Measurements from ENCODE around the gene ANXA9.
A peak's percentile ranks its signal among the peaks of the same experiment; 100 is the strongest.

The ANXA9 gene

DNA sequence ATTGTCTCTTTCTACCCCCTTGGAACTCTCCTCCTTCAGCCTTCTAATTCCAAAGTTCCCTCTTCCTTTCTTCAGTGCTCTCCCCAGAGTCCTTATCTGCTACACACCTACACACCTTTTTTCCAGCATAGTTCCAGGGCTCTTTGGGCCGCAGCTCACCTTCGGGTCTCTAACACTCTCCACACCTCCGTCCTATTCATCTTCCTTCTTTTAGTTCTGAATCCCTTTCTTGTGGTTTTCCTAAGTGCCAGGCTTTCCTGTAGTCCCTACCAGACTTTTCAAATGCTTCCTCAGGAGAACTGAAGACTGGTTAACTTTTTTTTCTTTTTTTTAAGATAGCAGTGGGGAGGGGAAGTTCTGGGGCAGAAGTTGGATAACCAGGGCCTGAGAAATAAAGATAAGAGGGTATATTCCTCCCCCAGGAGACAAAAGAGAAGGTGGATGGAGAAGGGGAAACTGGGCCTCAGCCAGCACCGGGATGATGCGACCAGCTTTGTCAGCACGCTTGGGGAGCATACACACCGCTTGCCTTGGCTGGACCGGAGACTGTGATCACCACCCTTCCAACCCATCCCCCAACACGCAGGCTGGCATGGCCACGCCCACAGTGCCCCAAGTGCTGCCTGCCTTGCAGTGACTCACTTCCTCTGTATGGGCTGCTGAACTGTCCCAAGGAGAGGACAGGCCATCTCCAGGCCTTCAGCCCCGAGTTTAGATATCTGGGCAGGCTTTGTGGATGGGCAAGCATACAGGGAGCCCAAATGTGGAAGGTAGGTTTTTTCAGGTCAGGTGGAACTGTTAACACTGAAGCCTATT is 5.0 kb upstream of the ANXA9 start (continued):
- TF ChIP-seq, protein P1, sequence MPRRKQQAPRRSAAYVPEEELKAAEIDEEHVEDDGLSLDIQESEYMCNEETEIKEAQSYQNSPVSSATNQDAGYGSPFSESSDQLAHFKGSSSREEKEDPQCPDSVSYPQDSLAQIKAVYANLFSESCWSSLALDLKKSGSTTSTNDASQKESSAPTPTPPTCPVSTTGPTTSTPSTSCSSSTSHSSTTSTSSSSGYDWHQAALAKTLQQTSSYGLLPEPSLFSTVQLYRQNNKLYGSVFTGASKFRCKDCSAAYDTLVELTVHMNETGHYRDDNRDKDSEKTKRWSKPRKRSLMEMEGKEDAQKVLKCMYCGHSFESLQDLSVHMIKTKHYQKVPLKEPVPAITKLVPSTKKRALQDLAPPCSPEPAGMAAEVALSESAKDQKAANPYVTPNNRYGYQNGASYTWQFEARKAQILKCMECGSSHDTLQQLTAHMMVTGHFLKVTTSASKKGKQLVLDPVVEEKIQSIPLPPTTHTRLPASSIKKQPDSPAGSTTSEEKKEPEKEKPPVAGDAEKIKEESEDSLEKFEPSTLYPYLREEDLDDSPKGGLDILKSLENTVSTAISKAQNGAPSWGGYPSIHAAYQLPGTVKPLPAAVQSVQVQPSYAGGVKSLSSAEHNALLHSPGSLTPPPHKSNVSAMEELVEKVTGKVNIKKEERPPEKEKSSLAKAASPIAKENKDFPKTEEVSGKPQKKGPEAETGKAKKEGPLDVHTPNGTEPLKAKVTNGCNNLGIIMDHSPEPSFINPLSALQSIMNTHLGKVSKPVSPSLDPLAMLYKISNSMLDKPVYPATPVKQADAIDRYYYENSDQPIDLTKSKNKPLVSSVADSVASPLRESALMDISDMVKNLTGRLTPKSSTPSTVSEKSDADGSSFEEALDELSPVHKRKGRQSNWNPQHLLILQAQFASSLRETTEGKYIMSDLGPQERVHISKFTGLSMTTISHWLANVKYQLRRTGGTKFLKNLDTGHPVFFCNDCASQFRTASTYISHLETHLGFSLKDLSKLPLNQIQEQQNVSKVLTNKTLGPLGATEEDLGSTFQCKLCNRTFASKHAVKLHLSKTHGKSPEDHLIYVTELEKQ (tag by site-specific recombination; IDR thresholded peaks at IDR 0.05; ENCODE audit: borderline replicate concordance): no peak
- TF ChIP-seq ZNF670 (tag by site-specific recombination; IDR thresholded peaks at IDR 0.05; ENCODE audit: low read depth) (no peak), ZFP69B (tag by site-specific recombination; IDR thresholded peaks at IDR 0.05) (0 out of 2 replicates have a peak, but pooled peaks have one; percentile 13), ZFP41 (tag by site-specific recombination; IDR thresholded peaks at IDR 0.05; ENCODE audit: borderline replicate concordance) (no peak), ZNF600 (tag by site-specific recombination; IDR thresholded peaks at IDR 0.05) (peak; percentile 85), ZNF335 (tag by site-specific recombination; conservative IDR thresholded peaks at IDR 0.05) (peak; percentile 96), KLF9 (tag by site-specific recombination; IDR thresholded peaks at IDR 0.05; ENCODE audit: low read depth) (peak; percentile 88), ZNF292 (tag by site-specific recombination; IDR thresholded peaks at IDR 0.05; ENCODE audit: borderline replicate concordance, low read depth) (no peak), ZNF2 (tag by site-specific recombination; IDR thresholded peaks at IDR 0.05) (0 out of 2 replicates have a peak, but pooled peaks have one; percentile 18), ZNF416 (tag by site-specific recombination; IDR thresholded peaks at IDR 0.05) (no peak), ZEB2 (tag by site-specific recombination; IDR thresholded peaks at IDR 0.05) (peak; percentile 72), HOXD13 (CRISPR knock-in tag; IDR thresholded peaks at IDR 0.05; ENCODE audit: borderline replicate concordance) (no peak), ZNF24 (tag by site-specific recombination; IDR thresholded peaks at IDR 0.05) (peak; percentile 65; the same call in 1 of the 2 replicates), ZNF324 (tag by site-specific recombination; IDR thresholded peaks at IDR 0.05) (peak; percentile 71), ZNF366 (tag by site-specific recombination; conservative IDR thresholded peaks at IDR 0.05) (peak; percentile 81), ZNF214 (tag by site-specific recombination; IDR thresholded peaks at IDR 0.05; ENCODE audit: borderline replicate concordance) (no peak), KLF7 (tag by site-specific recombination; IDR thresholded peaks at IDR 0.05; ENCODE audit: borderline replicate concordance) (no peak), ZBTB17 (tag by site-specific recombination; IDR thresholded peaks at IDR 0.05) (peak; percentile 86), ZNF239 (tag by site-specific recombination; IDR thresholded peaks at IDR 0.05) (no peak), ZNF404 (tag by site-specific recombination; IDR thresholded peaks at IDR 0.05) (no peak)
- TF ChIP-seq, protein P2, sequence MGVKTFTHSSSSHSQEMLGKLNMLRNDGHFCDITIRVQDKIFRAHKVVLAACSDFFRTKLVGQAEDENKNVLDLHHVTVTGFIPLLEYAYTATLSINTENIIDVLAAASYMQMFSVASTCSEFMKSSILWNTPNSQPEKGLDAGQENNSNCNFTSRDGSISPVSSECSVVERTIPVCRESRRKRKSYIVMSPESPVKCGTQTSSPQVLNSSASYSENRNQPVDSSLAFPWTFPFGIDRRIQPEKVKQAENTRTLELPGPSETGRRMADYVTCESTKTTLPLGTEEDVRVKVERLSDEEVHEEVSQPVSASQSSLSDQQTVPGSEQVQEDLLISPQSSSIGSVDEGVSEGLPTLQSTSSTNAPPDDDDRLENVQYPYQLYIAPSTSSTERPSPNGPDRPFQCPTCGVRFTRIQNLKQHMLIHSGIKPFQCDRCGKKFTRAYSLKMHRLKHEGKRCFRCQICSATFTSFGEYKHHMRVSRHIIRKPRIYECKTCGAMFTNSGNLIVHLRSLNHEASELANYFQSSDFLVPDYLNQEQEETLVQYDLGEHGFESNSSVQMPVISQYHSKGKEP (tag by site-specific recombination; IDR thresholded peaks at IDR 0.05): no peak
- TF ChIP-seq, protein P3, sequence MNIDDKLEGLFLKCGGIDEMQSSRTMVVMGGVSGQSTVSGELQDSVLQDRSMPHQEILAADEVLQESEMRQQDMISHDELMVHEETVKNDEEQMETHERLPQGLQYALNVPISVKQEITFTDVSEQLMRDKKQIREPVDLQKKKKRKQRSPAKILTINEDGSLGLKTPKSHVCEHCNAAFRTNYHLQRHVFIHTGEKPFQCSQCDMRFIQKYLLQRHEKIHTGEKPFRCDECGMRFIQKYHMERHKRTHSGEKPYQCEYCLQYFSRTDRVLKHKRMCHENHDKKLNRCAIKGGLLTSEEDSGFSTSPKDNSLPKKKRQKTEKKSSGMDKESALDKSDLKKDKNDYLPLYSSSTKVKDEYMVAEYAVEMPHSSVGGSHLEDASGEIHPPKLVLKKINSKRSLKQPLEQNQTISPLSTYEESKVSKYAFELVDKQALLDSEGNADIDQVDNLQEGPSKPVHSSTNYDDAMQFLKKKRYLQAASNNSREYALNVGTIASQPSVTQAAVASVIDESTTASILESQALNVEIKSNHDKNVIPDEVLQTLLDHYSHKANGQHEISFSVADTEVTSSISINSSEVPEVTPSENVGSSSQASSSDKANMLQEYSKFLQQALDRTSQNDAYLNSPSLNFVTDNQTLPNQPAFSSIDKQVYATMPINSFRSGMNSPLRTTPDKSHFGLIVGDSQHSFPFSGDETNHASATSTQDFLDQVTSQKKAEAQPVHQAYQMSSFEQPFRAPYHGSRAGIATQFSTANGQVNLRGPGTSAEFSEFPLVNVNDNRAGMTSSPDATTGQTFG (tag by site-specific recombination; IDR thresholded peaks at IDR 0.05; ENCODE audit: borderline replicate concordance): no peak
- TF ChIP-seq, protein P4, sequence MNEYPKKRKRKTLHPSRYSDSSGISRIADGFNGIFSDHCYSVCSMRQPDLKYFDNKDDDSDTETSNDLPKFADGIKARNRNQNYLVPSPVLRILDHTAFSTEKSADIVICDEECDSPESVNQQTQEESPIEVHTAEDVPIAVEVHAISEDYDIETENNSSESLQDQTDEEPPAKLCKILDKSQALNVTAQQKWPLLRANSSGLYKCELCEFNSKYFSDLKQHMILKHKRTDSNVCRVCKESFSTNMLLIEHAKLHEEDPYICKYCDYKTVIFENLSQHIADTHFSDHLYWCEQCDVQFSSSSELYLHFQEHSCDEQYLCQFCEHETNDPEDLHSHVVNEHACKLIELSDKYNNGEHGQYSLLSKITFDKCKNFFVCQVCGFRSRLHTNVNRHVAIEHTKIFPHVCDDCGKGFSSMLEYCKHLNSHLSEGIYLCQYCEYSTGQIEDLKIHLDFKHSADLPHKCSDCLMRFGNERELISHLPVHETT (tag by site-specific recombination; IDR thresholded peaks at IDR 0.05): no peak
- TF ChIP-seq, protein P5, sequence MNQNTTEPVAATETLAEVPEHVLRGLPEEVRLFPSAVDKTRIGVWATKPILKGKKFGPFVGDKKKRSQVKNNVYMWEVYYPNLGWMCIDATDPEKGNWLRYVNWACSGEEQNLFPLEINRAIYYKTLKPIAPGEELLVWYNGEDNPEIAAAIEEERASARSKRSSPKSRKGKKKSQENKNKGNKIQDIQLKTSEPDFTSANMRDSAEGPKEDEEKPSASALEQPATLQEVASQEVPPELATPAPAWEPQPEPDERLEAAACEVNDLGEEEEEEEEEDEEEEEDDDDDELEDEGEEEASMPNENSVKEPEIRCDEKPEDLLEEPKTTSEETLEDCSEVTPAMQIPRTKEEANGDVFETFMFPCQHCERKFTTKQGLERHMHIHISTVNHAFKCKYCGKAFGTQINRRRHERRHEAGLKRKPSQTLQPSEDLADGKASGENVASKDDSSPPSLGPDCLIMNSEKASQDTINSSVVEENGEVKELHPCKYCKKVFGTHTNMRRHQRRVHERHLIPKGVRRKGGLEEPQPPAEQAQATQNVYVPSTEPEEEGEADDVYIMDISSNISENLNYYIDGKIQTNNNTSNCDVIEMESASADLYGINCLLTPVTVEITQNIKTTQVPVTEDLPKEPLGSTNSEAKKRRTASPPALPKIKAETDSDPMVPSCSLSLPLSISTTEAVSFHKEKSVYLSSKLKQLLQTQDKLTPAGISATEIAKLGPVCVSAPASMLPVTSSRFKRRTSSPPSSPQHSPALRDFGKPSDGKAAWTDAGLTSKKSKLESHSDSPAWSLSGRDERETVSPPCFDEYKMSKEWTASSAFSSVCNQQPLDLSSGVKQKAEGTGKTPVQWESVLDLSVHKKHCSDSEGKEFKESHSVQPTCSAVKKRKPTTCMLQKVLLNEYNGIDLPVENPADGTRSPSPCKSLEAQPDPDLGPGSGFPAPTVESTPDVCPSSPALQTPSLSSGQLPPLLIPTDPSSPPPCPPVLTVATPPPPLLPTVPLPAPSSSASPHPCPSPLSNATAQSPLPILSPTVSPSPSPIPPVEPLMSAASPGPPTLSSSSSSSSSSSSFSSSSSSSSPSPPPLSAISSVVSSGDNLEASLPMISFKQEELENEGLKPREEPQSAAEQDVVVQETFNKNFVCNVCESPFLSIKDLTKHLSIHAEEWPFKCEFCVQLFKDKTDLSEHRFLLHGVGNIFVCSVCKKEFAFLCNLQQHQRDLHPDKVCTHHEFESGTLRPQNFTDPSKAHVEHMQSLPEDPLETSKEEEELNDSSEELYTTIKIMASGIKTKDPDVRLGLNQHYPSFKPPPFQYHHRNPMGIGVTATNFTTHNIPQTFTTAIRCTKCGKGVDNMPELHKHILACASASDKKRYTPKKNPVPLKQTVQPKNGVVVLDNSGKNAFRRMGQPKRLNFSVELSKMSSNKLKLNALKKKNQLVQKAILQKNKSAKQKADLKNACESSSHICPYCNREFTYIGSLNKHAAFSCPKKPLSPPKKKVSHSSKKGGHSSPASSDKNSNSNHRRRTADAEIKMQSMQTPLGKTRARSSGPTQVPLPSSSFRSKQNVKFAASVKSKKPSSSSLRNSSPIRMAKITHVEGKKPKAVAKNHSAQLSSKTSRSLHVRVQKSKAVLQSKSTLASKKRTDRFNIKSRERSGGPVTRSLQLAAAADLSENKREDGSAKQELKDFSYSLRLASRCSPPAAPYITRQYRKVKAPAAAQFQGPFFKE (tag by site-specific recombination; IDR thresholded peaks at IDR 0.05; ENCODE audit: borderline replicate concordance): no peak
